Measurements from ENCODE around the gene HOXC9. TPM values are rescaled to one million over a fixed set of nuclear protein-coding genes. Genes with fewer than 3 reads are reported as not detected.

HOXC9 gene
- total and polyA plus RNA-seq, 9 of the 15 experiments (the other 6 are each of a cell fraction or from before 2014, with no cell fraction given): 1.1 to 10.5 (median 9.3) TPM

DNA sequence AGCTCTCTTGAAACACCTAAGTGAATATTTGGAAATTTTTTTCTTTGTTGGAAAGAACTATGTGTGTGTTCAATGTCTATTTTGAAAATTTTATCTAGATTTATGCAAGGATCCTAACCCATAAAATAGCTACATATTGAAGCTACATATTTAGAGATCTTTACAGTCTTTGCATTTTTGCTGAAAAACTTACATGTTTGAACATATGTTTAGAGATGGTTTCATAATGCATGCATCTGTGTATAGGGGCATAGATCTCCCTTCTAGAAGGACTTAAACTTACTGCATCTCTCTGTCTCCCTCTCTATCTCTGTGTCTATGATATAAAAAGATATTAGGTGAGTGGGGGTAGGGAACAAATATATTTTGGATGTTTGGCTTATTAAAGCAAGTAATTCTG, 45.4 kb downstream of the HOXC9 start:
- in situ Hi-C loops (cut with MboI): no loop called here
- no TSS peak for BruUV-seq (replicated peaks)
- no peak for FAIRE-seq
- intact Hi-C loops (cut with micrococcal nuclease): no loop called here
- no peak overlapping the region for H3K4me3 ChIP-seq
- ChIA-PET POLR2A (interaction anchor here (0.6 to 0.7 kb wide), 3 partner anchors 10 to 1532 kb away, joined by 3 read pairs; no protein-coding TSS in a partner anchor), CTCF (ENCODE audit: low intra/inter-chr PET ratio) (no interaction called here)
- ATAC-seq: no peak
- no peak for TF ChIP-seq NR3C1 (CRISPR knock-in tag; IDR thresholded peaks at IDR 0.05)
- no peak overlapping the region for H3K9ac ChIP-seq (ENCODE audit: insufficient read depth in 1 of 2, low read depth in 2 of 2, low read length in 2 of 2)
- peaks cover 0 to 11% of the 10 kb centered on the region in 2 experiments; a peak in 1 of 5 replicates for H3K4me1 ChIP-seq (replicated peaks in 1 of 2; ENCODE audit: control insufficient read depth in 2 of 2, insufficient read depth in 2 of 2, low read length in 2 of 2)
- no peaks in the 10 kb centered on the region for H3K9me3 ChIP-seq (replicated peaks; ENCODE audit: control insufficient read depth, insufficient read depth, low read depth, low read length)
- DNase-seq (ENCODE audit: extremely low read depth in 1 of 4, low spot score in 3 of 4): no peak
- H4K20me1 ChIP-seq (replicated peaks; ENCODE audit: control insufficient read depth, insufficient read depth, low read length): 0 out of 2 replicates have a peak, but pooled peaks cover 2% of the 10 kb centered on the region
- no peak overlapping the region for H2AFZ ChIP-seq (ENCODE audit: low read depth, low read length)
- H3K36me3 ChIP-seq (ENCODE audit: control insufficient read depth, insufficient read depth, low read length): no peaks in the 10 kb centered on the region
- H3K27ac ChIP-seq (ENCODE audit: extremely low read depth, low read depth, low read length): no peak overlapping the region
- H3K9me1 ChIP-seq (ENCODE audit: control insufficient read depth, insufficient read depth, low read length): no peaks in the 10 kb centered on the region
- H3K4me2 ChIP-seq (ENCODE audit: insufficient read depth, low read length): no peak overlapping the region
- H3K27me3 ChIP-seq (ENCODE audit: control insufficient read depth in 2 of 2, insufficient read depth in 2 of 2, low read length in 2 of 2): peaks cover 46 to 48% of the 10 kb centered on the region in 2 experiments
- no peaks in the 10 kb centered on the region for H3K79me2 ChIP-seq (ENCODE audit: control insufficient read depth, insufficient read depth, low read length)

DNA sequence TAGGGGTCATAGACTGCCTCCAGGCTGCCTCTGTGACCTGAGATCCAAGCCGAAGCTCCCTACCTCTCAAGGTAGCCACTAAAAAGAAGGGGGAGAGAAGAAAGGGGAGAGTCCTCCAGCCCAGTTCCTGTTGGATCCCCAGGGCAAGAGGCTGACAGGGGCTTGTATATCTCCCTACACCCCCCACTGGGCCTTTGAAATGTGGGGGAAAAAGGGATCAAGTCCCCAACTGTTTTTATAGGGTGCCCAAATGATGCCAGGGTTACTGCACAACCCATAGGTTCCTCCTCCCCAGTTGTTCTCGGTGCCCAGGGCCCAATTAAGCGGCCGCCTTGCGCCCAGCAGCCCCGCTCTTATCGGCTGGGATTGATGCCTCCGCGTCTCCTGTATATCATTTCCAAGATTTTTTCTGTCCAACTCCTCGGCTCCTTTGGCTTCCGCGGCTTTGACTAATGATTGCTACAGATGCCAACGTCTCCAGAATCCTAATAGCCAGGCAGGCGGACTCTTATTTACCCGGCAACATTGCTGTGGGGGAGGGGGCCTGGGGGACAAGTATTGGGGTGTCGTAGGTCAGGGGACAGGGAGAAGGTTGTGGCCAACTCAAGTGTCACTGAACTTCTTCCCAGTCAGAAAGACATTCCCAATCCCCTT, 46.0 kb downstream of the HOXC9 start:
- in situ Hi-C loops (cut with MboI): no loop called here
- Histone ChIP-seq H2AFZ (ENCODE audit: low read depth, low read length) (no peak overlapping the region), H3K36me3 (ENCODE audit: control insufficient read depth, insufficient read depth, low read length) (no peaks in the 10 kb centered on the region), H3K4me3 (no peak overlapping the region), H3K9me1 (ENCODE audit: control insufficient read depth, insufficient read depth, low read length) (no peaks in the 10 kb centered on the region), H3K9ac (ENCODE audit: insufficient read depth in 1 of 2, low read depth in 2 of 2, low read length in 2 of 2) (no peak overlapping the region), H3K27ac (ENCODE audit: extremely low read depth, low read depth, low read length) (no peak overlapping the region), H4K20me1 (replicated peaks; ENCODE audit: control insufficient read depth, insufficient read depth, low read length) (0 out of 2 replicates have a peak, but pooled peaks cover 2% of the 10 kb centered on the region), H3K4me1 (replicated peaks in 1 of 2; ENCODE audit: control insufficient read depth in 2 of 2, insufficient read depth in 2 of 2, low read length in 2 of 2) (peaks cover 0 to 11% of the 10 kb centered on the region in 2 experiments; a peak in 1 of 5 replicates), H3K4me2 (ENCODE audit: insufficient read depth, low read length) (no peak overlapping the region), H3K79me2 (ENCODE audit: control insufficient read depth, insufficient read depth, low read length) (no peaks in the 10 kb centered on the region), H3K27me3 (ENCODE audit: control insufficient read depth in 2 of 2, insufficient read depth in 2 of 2, low read length in 2 of 2) (peaks cover 49 to 53% of the 10 kb centered on the region in 2 experiments), H3K9me3 (replicated peaks; ENCODE audit: control insufficient read depth, insufficient read depth, low read depth, low read length) (no peaks in the 10 kb centered on the region)
- TF ChIP-seq NR2C1 (IDR thresholded peaks at IDR 0.05): no peak
- no peak for TF ChIP-seq NR2C1 (tag; IDR thresholded peaks at IDR 0.05)
- no peak for TF ChIP-seq THAP7 (CRISPR knock-in tag; IDR thresholded peaks at IDR 0.05)
- no peak for TF ChIP-seq NEUROD1 (IDR thresholded peaks at IDR 0.05; ENCODE audit: borderline replicate concordance, low read depth, low read length, partially characterized antibody)
- TF ChIP-seq ZFP36 (IDR thresholded peaks at IDR 0.05; ENCODE audit: low read depth, low read length, partially characterized antibody): no peak
- TF ChIP-seq KLF1 (tag; IDR thresholded peaks at IDR 0.05): no peak
- TF ChIP-seq DPF2 (IDR thresholded peaks at IDR 0.05): no peak
- no peak for TF ChIP-seq HNRNPH1 (optimal IDR thresholded peaks at IDR 0.05; ENCODE audit: low read depth, low read length)
- no peak for TF ChIP-seq BCOR (IDR thresholded peaks at IDR 0.05)
- POLR2A ChIA-PET: interaction anchor here (0.6 kb wide), 1 partner anchor 1533 kb away, joined by 3 read pairs; no protein-coding TSS in a partner anchor
- no TSS peak for BruUV-seq (replicated peaks)
- intact Hi-C loops (cut with micrococcal nuclease): no loop called here
- WGBS (ENCODE audit: insufficient coverage, low coverage, missing lambda C conversion rate): 6% methylated on average over 15 of the region's 16 CpGs
- DNase-seq (ENCODE audit: extremely low read depth in 1 of 4, low spot score in 3 of 4) (no peak), ATAC-seq (no peak), FAIRE-seq (no peak)
- CTCF ChIA-PET (ENCODE audit: low intra/inter-chr PET ratio): no interaction called here
